NCI-H524 treated with DMSO at 0.1 percent for 48 hours (cell line): ENCODE results near the gene BEND6.
"Not testable (repeated sequence)": the region's sequence is repeated elsewhere in the genome, so short reads cannot be mapped to it uniquely, and the experiment has no call there.

Source experiments
- DNase-seq: peaks from one replicate; lab custom pipeline; 2025; lab: John Stamatoyannopoulos, UW

BEND6 gene

DNA sequence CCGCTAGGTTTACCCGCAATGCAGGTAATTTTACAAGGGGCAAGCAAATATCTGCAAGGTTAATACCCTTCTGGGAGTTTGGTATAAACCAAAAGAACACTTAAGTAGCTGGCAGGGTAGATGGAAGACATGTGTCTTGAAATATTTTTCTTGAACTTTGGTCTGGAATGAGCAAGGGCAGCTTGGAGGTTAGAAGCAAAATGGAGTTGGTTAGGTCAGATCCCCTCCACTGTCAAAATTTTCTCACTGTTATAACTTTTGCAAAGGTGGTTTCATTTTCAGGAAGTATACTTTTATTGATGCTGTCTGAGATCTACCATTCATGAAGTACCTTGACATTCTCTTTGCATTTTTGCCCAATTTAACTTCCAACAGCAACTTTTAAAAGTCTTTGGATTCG, 78.3 kb downstream of the BEND6 start:
- no peak for DNase-seq

DNA sequence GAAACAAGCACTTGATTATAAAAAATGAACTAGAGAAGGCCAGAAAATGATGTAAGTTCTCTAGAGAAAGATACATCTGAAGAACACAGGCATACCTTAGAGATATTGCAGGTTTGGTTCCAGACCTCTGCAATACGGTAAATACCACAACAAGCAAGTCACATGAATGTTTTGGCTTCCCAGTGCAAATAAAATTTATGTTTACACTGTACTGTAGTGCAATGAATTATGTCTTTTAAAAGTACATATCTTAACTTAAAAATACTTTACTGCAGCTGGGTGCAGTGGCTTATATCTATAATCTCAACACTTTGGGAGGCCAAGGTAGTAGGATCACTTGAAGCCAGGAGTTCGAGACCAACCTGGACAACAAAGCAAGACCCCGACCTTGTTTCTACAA, 80.6 kb downstream of the BEND6 start:
- DNase-seq: no peak

DNA sequence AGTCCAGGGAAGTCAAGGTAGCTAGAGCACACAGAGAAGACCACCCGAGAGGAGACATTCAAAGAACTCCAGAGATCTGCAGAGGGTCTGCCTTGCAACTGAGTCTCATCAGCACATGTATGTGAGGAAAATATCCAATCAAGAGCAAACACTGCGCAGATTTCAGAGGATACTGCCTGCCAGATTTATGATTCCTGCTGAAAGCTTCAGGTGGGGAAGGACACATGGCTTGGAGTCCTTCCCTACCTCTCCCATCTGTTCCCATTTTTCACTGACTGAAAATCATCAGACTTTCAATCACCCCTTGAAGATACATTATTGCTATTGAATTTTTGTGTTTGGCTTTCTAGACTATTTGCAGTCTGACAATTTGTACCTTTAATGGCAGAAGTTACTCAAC, 84.0 kb downstream of the BEND6 start:
- DNase-seq: no peak

DNA sequence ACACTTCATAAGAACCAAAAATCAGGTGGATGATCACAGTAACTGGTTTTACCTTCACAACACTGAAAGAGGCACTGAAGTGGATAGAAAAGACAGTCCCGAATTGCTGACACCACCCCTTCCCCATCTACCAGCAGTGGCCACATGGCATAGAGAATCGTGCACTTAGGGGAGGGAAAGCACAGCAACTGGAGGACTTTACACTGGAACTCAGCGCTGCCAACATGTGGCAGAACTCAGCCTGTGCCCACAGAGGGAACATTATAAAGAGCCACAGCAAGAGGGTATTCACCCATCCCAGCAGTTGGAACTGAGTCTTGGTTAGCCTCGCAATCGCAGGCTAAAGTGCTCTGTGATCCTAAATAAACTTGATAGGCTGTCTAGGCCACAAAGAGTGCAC, 85.1 kb downstream of the BEND6 start:
- no peak for DNase-seq

DNA sequence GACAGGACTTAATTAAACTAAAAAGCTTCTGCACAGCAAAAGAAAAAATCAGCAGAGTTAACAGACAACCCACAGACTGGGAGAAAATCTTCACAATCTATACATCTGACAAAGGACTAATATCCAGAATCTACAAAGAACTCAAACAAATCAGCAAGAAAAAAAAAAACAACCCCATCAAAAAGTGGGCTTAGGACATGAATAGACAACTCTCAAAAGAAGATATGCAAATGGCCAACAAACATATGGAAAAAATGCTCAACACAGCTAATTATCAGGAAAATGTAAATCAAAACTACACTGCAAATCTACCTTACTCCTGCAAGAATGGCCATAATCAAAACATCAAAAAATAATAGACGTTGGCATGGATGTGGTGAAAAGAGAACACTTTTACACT, 89.2 kb downstream of the BEND6 start:
- DNase-seq: not testable (repeated sequence)

DNA sequence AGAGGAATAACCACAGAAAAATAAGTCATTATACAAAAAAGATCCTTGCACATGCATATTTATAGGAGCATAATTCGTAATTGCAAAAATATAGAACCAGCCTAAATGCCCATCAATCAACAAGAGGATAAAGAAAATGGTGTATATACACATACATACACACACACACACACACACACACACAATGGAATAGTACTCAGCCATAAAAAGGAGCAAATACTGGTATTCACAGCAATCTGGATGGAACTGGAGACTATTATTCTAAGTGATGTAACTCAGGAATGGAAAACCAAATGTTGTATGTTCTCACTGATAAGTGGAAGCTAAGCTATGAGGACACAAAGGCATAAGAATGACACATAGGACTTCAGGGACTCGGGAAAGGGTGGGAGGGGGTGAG, 89.7 kb downstream of the BEND6 start:
- no peak for DNase-seq

DNA sequence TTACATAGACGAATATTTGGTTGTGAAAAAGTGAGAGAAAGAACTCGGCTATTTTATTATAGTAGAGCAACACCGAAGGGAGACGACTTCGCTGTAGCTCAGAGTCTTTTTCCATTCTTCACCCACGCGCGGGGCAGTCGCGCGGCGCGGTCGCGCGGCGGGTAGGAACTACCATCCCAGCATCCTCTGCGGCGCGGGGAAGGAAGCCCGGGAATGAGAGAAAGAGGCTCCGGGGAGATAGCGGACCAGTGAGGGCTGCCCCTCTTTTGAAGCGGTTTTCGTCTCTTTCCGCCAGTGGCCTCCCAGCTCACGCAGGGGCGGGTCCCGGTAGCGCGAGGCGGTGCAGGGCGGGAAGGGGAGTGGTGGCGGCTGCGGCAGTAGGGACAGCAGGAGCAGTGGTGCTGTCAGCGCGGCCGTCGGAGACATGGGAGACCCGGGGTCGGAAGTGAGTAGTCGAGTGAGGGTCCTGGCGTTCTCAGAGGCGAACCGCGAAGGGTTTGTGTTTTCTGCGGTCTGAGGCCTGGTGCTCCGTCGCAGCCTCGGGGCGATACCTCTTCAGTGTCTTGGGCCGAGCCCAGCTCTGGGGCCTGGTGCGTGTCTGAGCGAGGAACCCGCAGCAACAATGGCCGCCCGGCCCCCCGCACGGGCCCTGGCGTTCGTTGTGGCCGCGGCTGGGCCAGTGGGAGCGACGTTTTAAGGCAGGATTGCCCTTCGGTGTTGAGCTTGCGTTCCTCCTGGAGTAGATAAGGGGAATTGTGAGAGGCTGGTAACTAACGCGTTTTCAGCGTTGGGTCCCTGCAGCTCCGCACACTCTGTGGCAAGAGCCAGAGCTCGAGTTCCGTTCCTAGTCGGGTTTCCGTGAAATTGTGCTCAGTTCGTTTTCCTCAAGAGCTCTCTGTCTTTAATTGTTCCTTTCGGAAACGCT, 91.7 kb downstream of the BEND6 start, which contains the start of gene KIAA1586:
TSS of gene KIAA1586 (plus strand) at position 362 of the 925 bp plus-strand sequence. CDS start at position 425, 63 bp downstream.
- peak; percentile 66 for DNase-seq

DNA sequence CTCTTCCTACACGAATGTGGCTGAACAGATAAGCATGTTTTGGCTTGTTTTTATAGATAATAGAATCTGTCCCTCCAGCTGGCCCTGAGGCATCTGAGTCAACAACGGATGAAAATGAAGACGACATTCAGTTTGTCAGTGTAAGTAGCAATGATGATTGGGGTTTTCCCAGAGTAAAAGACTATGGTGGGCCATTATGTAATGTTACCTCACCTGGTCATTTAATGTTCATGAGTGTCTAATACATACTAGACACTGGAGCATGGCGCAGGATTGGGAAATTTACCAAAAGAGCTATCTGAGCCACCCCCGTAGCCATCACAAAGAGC, 92.3 kb downstream of the BEND6 start:
- not testable (repeated sequence) for DNase-seq

DNA sequence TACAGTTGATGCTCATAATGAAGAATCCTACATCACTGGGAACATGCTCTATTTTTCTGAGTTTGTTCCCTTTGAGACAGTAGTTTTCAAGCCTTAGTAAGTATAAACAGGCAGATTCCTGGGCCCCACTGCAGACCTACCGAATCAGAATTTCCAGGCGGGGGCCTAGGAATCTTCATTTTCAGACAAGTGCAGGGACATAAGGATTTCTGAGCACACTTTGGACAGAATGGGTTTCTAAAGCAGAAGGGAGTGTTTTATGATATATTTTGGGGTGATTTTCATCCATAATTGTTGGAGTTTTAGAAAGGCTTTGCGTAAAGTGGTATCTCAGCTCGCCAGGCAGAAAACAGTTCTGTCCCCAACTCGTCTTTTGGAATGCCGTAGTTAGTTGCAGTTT, 93.0 kb downstream of the BEND6 start:
- not testable (repeated sequence) for DNase-seq

DNA sequence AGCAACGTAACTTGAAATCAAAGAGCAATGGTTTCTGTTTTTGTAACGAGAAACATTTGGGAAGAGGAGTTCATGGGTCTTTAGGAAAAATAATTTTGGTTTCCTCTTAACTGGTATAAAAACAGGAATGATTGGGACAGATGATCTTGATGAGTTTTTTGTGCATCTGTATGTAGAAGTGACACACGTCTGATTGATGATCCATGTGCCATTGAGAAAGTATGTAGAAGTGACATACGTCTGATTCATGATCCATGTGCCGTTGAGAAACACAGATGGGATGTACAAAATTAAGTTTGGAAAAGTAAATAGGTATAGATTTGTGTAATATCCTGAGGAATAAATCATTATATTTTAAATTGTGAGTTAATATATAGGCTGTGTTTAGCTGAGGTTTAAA, 93.7 kb downstream of the BEND6 start:
- DNase-seq: no peak

DNA sequence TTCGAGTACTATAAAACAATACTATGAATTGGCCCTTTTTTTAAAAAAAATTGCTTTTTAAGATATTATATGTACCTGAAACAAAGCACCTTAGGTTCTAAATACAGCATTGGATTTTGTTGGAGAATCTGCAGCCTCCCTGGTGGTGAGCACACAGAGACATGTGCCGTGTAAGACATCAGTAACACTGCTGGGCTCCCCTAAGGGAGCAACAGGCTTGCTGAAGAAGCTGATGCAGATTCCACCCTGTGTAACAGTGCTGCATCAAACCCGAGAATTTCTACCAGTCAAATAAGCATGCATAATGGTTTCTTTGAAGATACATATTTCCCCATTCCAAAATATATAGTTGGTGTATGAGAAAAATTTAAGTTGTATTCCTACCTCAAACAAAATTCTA, 108.9 kb downstream of the BEND6 start:
- DNase-seq: no peak

DNA sequence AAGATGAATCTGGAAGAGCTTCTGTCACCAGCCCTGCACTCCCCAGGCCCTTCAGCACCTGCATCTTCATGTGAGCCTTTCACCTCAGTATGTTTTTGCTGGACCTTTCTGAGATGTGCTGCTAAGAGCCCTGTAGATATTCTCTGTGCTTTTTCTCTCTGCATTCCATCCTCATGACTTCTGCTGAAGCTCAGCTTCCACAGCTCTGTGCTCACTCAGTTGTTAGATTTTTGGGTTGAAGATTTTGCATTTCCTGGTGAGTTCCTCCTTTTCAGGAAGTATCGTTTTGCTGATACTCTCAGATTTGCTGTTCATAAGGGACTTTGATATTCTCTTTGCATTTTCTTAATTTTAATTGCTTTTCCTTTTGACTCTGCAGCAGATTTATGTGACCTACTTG, 109.9 kb downstream of the BEND6 start:
- no peak for DNase-seq

DNA sequence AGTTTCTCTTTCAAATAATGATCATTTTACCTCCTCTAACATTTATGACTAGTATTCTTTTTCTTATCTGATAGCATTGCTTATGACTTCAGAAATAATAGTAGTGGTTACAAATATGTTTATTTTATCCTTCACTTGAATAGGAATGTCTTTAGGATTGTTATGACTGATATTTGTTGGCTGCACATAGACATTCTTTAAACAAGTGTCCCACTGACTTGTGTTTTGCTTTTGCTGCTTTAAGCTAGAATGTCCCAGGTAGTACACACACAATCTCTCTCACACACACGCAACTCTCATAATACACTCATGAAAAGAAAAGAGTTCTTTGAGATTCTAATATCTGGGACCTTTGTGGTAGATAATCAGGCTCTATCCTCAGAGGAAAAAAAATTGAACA, 113.2 kb downstream of the BEND6 start:
- no peak for DNase-seq

DNA sequence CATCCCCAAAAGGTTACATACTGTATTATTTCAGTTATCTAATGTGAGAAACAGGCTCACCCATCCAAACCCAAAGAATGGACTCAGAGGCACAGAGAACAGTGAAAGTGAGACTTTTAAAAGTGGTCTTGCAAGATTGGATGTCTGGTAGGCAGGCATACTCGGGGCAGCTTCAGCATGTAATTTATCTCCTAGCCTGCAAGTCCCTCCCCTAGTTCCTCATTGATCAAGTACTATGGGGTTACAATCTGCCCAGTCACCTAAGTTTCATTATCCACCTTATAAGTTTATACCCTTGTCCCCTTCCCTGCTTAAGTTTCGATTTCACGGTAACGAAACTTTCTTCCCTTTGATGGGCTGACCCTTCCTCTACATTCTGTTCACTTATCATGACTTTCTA, 114.3 kb downstream of the BEND6 start:
- DNase-seq: no peak

DNA sequence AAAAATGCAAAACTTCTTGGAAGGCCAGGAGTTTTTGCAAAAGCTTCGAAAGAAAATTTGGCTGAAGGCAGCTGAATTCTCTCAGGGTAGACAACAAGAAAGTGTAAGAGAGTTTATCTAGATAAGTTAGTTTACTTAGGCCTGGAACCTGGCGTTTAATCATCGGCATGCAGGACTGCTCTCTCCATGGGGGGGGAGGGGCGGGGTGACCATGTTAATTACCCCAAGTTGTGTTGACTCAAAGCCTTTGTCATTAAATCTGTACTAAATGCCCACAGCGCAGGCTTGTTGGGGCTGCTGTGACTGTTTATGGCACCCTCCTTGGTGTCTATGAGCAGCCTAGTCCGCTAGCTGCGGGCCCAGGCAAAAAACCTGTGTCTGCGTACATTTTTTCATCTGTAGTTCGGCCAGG, 115.0 kb downstream of the BEND6 start:
- DNase-seq: no peak

DNA sequence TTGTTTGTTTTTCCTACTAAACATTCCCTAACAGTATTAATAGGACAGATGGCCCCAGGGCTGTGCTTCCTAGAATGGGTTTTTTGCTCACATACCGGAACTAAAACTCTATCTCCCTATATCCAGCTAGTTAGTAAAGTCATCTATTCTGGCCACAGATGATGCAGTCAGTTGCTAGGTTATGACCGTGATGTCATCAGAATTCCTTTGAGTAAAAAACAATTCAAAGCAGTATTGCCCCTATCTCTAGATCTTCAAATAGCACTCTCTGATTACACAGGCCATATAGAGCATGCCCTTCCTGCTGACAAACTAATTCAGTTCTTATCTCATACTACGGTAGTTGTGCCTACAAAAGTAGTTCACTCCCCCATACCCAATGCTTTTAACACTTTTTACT, 117.2 kb downstream of the BEND6 start:
- DNase-seq: no peak

DNA sequence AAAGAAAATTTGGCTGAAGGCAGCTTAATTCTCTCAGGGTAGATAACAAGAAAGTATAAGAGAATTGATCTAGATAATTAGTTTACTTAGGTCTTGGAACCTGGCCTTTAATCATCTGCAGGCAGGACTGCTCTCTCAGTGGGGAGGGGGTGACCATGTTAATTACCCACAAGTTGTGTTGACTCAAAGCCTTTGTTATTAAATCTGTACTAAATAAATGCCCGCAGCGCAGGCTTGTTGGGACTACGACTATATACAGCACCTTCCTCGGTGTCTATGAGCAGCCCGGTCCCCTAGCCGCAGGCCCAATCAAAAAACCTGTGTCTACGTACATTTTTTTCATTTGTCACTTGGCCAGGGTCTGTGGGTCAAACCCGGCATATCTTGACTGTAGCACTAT, 119.5 kb downstream of the BEND6 start:
- DNase-seq: no peak

DNA sequence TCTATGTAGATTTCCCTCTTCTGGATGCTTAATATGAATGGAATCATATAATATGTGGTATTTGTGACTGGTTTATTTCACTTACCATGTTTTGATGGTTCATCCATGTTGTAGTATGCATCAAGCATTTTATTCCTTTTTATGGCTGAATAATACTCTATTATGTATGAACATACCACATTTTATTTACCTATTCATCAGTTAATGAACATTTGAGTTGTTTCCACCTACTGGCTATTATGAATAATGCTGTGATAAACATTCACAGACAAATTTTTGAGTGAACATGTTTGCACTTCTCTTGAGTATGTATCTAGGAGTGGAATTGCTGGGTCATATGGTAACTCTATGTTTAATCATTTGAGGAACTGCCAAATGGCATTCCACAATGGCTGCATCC, 120.2 kb downstream of the BEND6 start:
- no peak for DNase-seq
